ENCODE results near the gene TMEM135. TPM values are rescaled to one million over a fixed set of nuclear protein-coding genes. Genes with fewer than 3 reads are reported as not detected.
A peak's percentile ranks its signal among the peaks of the same experiment; 100 is the strongest.

The TMEM135 gene
- total RNA-seq, 1 experiment from 2014 or later = 6.0 TPM

DNA sequence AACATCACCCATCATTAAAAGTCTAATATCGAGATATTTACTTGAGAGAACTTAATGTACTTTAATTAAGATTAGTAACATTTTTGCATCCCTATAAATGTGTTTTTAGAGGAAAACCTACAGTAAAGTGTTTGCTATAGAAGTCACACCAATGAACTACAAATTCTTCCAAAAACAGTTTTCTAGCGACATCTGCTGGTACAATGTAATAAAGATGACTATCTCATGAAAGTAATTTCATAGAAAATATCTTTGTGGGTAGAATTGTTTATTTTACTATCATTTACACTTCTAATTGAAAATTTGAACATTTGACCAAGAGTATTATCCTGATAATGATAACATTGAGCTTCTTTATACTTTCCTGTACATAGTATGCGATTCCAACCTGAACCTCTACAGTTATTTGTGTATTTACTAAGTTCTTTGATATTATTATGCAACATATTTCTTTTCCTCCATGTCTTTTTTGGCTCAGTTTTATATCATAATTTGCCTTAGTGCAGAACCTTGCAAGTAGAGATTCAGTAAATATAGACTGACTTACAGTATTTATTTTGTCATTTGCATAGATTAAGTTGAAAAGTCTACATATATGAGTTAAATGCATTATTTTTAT, 252.7 kb downstream of the TMEM135 start:
- Histone ChIP-seq H3K4me1 (replicated peaks) (no peaks in the 10 kb centered on the region), H3K27ac (no peak overlapping the region), H3K36me3 (no peaks in the 10 kb centered on the region), H3K4me3 (no peak overlapping the region), H3K27me3 (replicated peaks) (no peaks in the 10 kb centered on the region), H3K9me3 (replicated peaks) (no peaks in the 10 kb centered on the region)
- peak in 1 of 2 experiments; percentile 7 for DNase-seq (ENCODE audit: low read depth in 1 of 2, low spot score in 2 of 2)

GRCh38 chr11:87292598-87292997, 254.9 kb downstream of the TMEM135 start:
- no peaks in the 10 kb centered on the region for H3K9me3 ChIP-seq (replicated peaks)
- H3K27me3 ChIP-seq (replicated peaks) = no peaks in the 10 kb centered on the region
- H3K27ac ChIP-seq = no peak overlapping the region
- no peak for DNase-seq (ENCODE audit: low read depth in 1 of 2, low spot score in 2 of 2)
- H3K4me1 ChIP-seq (replicated peaks) = no peaks in the 10 kb centered on the region
- H3K36me3 ChIP-seq = no peaks in the 10 kb centered on the region
- H3K4me3 ChIP-seq = no peak overlapping the region

DNA sequence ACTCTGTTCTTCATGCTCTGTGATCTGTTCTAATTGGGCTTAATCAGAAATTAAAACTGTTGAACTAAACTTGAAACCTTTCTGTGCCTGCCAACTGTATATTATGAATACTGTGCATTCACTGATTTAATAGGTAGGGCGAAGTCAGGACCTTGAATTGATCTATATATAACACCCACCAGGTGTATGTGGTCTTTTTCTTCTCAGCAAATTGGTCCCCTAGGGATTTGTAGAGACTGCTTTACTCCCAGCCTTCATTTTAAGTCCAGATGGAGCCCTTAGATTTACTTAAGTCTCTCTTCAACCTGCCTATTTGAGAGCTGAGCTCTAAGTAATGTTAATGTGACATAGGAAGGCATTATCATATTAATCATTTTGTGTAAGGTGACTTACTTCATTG, 257.5 kb downstream of the TMEM135 start:
- Histone ChIP-seq H3K27ac (no peak overlapping the region), H3K36me3 (no peaks in the 10 kb centered on the region), H3K9me3 (replicated peaks) (no peaks in the 10 kb centered on the region), H3K27me3 (replicated peaks) (no peaks in the 10 kb centered on the region), H3K4me3 (no peak overlapping the region), H3K4me1 (replicated peaks) (no peaks in the 10 kb centered on the region)
- DNase-seq (ENCODE audit: low read depth in 1 of 2, low spot score in 2 of 2) = no peak

GRCh38 chr11:87296627-87297026, 258.9 kb downstream of the TMEM135 start:
- H3K27ac ChIP-seq = no peak overlapping the region
- H3K36me3 ChIP-seq = no peaks in the 10 kb centered on the region
- H3K9me3 ChIP-seq (replicated peaks) = no peaks in the 10 kb centered on the region
- H3K4me1 ChIP-seq (replicated peaks) = no peaks in the 10 kb centered on the region
- no peak overlapping the region for H3K4me3 ChIP-seq
- H3K27me3 ChIP-seq (replicated peaks) = no peaks in the 10 kb centered on the region
- DNase-seq (ENCODE audit: low read depth in 1 of 2, low spot score in 2 of 2) = no peak

DNA sequence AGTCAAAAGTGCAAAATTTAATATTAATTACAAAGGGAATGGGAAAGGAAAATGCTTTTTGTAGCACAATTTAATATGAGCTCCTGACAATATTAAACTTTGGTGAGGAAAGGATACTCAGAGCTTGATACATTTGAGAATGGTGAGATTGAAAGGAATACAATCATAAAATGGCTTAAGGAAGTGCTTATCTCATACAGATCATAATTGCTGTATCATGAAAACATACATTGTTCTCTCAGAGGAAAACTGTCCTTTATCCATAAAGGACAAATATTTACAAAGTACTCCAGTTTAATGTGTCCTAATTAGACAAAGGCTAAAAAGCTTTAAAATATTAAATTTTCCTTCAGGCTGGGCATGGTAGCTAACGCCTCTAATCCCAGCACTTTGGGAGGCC, 260.4 kb downstream of the TMEM135 start:
- H3K4me1 ChIP-seq (replicated peaks) = no peaks in the 10 kb centered on the region
- no peaks in the 10 kb centered on the region for H3K9me3 ChIP-seq (replicated peaks)
- no peaks in the 10 kb centered on the region for H3K27me3 ChIP-seq (replicated peaks)
- H3K36me3 ChIP-seq = no peaks in the 10 kb centered on the region
- no peak for DNase-seq (ENCODE audit: low read depth in 1 of 2, low spot score in 2 of 2)
- H3K4me3 ChIP-seq = no peak overlapping the region
- H3K27ac ChIP-seq = no peak overlapping the region

DNA sequence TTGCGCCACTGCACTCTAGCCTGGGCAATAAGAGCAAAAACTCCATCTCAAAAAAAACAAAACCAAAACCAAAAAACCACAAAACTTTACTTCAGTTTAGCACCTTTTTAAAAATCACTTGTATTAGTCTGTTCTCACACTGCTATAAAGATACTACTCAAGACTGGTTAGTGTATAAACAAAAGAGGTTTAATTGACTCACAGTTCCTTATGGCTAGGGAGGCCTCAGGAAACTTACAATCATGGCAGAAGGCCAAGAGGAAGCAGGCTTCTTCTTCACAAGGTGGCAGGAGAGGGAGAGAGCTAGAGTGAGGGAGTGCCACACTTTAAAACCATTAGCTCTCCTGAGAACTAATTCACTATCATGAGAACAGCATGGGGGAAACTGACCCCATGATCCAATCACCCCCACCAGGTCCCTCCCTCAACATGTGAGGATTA, 261.3 kb downstream of the TMEM135 start:
- Histone ChIP-seq H3K27ac (no peak overlapping the region), H3K4me1 (replicated peaks) (no peaks in the 10 kb centered on the region), H3K36me3 (no peaks in the 10 kb centered on the region), H3K9me3 (replicated peaks) (no peaks in the 10 kb centered on the region), H3K4me3 (no peak overlapping the region), H3K27me3 (replicated peaks) (no peaks in the 10 kb centered on the region)
- DNase-seq (ENCODE audit: low read depth in 1 of 2, low spot score in 2 of 2) = no peak

GRCh38 chr11:87300640-87301380, 263.1 kb downstream of the TMEM135 start:
- Histone ChIP-seq H3K4me1 (replicated peaks) (no peaks in the 10 kb centered on the region), H3K9me3 (replicated peaks) (no peaks in the 10 kb centered on the region), H3K4me3 (no peak overlapping the region), H3K27ac (no peak overlapping the region), H3K27me3 (replicated peaks) (no peaks in the 10 kb centered on the region), H3K36me3 (no peaks in the 10 kb centered on the region)
- no peak for DNase-seq (ENCODE audit: low read depth in 1 of 2, low spot score in 2 of 2)

GRCh38 chr11:87301785-87302540, 264.2 kb downstream of the TMEM135 start:
- Histone ChIP-seq H3K4me1 (replicated peaks) (no peaks in the 10 kb centered on the region), H3K9me3 (replicated peaks) (no peaks in the 10 kb centered on the region), H3K27me3 (replicated peaks) (no peaks in the 10 kb centered on the region), H3K4me3 (no peak overlapping the region), H3K27ac (no peak overlapping the region), H3K36me3 (no peaks in the 10 kb centered on the region)
- DNase-seq (ENCODE audit: low read depth in 1 of 2, low spot score in 2 of 2) = no peak

GRCh38 chr11:87304412-87304811, 266.7 kb downstream of the TMEM135 start:
- Histone ChIP-seq H3K4me3 (no peak overlapping the region), H3K4me1 (replicated peaks) (no peaks in the 10 kb centered on the region), H3K36me3 (no peaks in the 10 kb centered on the region), H3K9me3 (replicated peaks) (no peaks in the 10 kb centered on the region), H3K27ac (no peak overlapping the region), H3K27me3 (replicated peaks) (no peaks in the 10 kb centered on the region)
- DNase-seq (ENCODE audit: low read depth in 1 of 2, low spot score in 2 of 2) = no peak

- Histone ChIP-seq H3K36me3 (no peaks in the 10 kb centered on the region), H3K27ac (no peak overlapping the region), H3K4me3 (no peak overlapping the region), H3K9me3 (replicated peaks) (no peaks in the 10 kb centered on the region), H3K27me3 (replicated peaks) (no peaks in the 10 kb centered on the region), H3K4me1 (replicated peaks) (no peaks in the 10 kb centered on the region)
- DNase-seq (ENCODE audit: low read depth in 1 of 2, low spot score in 2 of 2) = no peak
Measured at GRCh38 chr11:87306262-87306851, 268.6 kb downstream of the TMEM135 start.

DNA sequence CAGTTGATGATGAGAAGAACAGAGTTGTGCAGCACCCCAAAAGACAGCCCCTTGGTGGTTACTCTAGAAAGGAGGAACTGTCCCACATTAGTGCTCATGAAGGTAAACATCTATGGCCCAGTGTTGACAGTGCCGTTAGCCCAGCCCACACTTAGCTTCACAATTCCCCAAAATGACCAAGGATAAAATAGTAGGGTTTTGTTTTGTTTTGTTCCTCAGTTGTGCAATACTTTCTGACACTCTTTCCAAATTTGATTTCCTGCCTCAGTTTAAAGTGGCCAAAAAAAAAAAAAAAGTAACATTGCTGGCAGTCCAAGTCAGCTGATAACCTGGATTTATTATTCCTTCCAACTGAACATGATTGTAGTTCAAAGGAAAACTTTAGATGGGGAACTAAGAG, 269.4 kb downstream of the TMEM135 start:
- Histone ChIP-seq H3K36me3 (no peaks in the 10 kb centered on the region), H3K9me3 (replicated peaks) (no peaks in the 10 kb centered on the region), H3K4me3 (no peak overlapping the region), H3K4me1 (replicated peaks) (no peaks in the 10 kb centered on the region), H3K27me3 (replicated peaks) (no peaks in the 10 kb centered on the region), H3K27ac (no peak overlapping the region)
- DNase-seq (ENCODE audit: low read depth in 1 of 2, low spot score in 2 of 2) = no peak

DNA sequence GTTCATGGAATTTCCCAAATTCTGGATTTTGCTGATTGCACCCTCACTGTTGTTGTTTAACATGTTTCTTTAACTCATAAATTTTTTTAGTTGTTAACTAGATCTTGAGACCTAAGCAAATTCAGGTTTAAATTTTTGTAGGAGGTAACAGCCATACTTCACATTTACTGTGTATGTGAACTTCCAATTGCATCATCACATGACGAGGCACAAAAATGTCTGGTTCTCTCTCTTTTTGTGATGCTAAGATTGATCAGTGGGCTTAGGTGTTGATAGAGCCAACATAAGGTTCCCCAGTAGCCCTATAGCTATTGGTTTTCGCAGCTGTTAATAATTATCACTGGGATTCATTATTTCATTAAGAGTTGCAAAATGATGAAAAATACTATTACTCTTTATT, 277.5 kb downstream of the TMEM135 start:
- Histone ChIP-seq H3K9me3 (replicated peaks) (no peaks in the 10 kb centered on the region), H3K27ac (no peak overlapping the region), H3K4me1 (replicated peaks) (no peaks in the 10 kb centered on the region), H3K27me3 (replicated peaks) (no peaks in the 10 kb centered on the region), H3K4me3 (no peak overlapping the region), H3K36me3 (no peaks in the 10 kb centered on the region)
- no peak for DNase-seq (ENCODE audit: low read depth in 1 of 2, low spot score in 2 of 2)

DNA sequence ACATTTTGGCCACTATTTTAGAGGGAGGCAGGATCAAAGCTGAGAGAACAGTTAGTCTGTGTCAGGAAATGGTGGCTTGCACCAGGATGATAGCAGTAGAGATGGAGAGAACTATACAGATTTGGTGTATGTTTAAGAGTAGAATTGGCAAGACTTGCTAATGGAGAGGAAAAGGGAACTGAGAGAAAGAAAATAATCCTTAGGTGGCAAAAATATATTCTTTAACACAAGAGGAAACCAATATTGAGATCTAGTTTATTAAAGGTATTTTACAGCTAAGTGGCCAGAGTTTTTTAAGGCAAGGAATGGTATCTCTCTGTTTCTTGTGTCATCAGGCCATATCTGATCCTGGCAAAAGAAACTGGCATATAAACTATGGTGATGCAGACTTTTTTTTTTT, 278.8 kb downstream of the TMEM135 start:
- H3K27me3 ChIP-seq (replicated peaks) = no peaks in the 10 kb centered on the region
- DNase-seq (ENCODE audit: low read depth in 1 of 2, low spot score in 2 of 2) = no peak
- H3K9me3 ChIP-seq (replicated peaks) = no peaks in the 10 kb centered on the region
- H3K27ac ChIP-seq = no peak overlapping the region
- H3K4me1 ChIP-seq (replicated peaks) = no peaks in the 10 kb centered on the region
- H3K36me3 ChIP-seq = no peaks in the 10 kb centered on the region
- H3K4me3 ChIP-seq = no peak overlapping the region

DNA sequence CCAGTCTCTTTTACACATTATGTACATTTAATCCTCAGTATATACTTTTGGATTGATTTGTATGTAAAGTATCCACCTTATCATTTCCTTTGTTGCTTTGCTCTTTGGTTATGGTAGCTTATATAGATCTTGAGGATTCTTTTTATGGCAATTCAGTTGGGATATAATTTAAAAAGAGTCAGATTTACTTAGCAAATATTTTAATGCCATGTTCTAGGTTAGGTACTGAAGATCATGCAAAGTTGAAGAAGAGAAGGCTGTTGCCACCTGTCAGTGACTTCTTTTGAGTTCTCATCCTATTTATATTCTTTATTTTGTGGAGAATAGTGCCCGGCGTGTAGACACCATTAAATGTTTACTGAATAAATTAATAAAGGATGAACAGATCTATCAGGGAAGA, 279.7 kb downstream of the TMEM135 start:
- no peaks in the 10 kb centered on the region for H3K27me3 ChIP-seq (replicated peaks)
- DNase-seq (ENCODE audit: low read depth in 1 of 2, low spot score in 2 of 2) = no peak
- H3K4me1 ChIP-seq (replicated peaks) = no peaks in the 10 kb centered on the region
- H3K4me3 ChIP-seq = no peak overlapping the region
- H3K36me3 ChIP-seq = no peaks in the 10 kb centered on the region
- H3K9me3 ChIP-seq (replicated peaks) = no peaks in the 10 kb centered on the region
- H3K27ac ChIP-seq = no peak overlapping the region

All from SJSA1 (cell line).